ENCODE data around the gene IER2. TPM values are rescaled to one million over a fixed set of nuclear protein-coding genes. Genes with fewer than 3 reads are reported as not detected.

The IER2 gene
- total and polyA plus RNA-seq, 11 donors, result 17.6 to 101 (median 29.1) TPM

GRCh38 chr19:13152974-13153568 is 2.9 kb downstream of the IER2 start:
- intact Hi-C loops (cut with DNase I), result loop anchor here in 7 of 10 donors (5.0 to 10.0 kb wide), 7 partner anchors 36 to 692 kb away; partner anchors contain the start of genes LYL1 (in 6 of the 7), NACC1 (in 2 of the 7), TRMT1 (in 2 of the 7) and DAND5 (in 1 of the 7)
- H3K9me3 ChIP-seq, result no peaks in the 10 kb centered on the region
- WGBS, 4 donors, result 6 to 14% (median 9%) methylated on average over 34 to 59 of the region's 59 CpGs
- no peaks in the 10 kb centered on the region for H3K27me3 ChIP-seq
- peaks cover 0 to 13% (median 0%) of the 10 kb centered on the region in 9 donors for H3K36me3 ChIP-seq
- H3K4me1 ChIP-seq, result peaks cover 4 to 50% (median 24%) of the 10 kb centered on the region in 12 donors
- peak; percentile 95 to 98 (median 97) for DNase-seq
- ATAC-seq, result peak; percentile 52 to 61 (median 57)
- peak overlapping the region; percentile 75 to 98 (median 91) for H3K4me3 ChIP-seq
- TF ChIP-seq POLR2A (IDR thresholded peaks at IDR 0.05) (peak; percentile 89 to 99), CTCF (IDR thresholded peaks at IDR 0.05) (peak in 3 of 12 donors; percentile 13 to 47 (median 22))
- peak overlapping the region; percentile 84 to 100 (median 98) for H3K27ac ChIP-seq

- Histone ChIP-seq H3K4me3 (peak overlapping the region; percentile 75 to 98 (median 91)), H3K4me1 (peaks cover 4 to 47% (median 22%) of the 10 kb centered on the region in 12 donors), H3K27me3 (no peaks in the 10 kb centered on the region), H3K36me3 (peaks cover 0 to 13% (median 0%) of the 10 kb centered on the region in 9 donors), H3K27ac (peak overlapping the region; percentile 84 to 100 (median 98)), H3K9me3 (no peaks in the 10 kb centered on the region)
- DNase-seq, result peak in 1 of 5 donors; percentile 78
- TF ChIP-seq POLR2A (IDR thresholded peaks at IDR 0.05) (no peak), CTCF (IDR thresholded peaks at IDR 0.05) (peak in 4 of 12 donors; percentile 11 to 37 (median 14))
- WGBS, 4 donors, result 26 to 46% (median 38%) methylated on average over 17 to 69 of the region's 69 CpGs
- ATAC-seq, result no peak
- intact Hi-C loops (cut with DNase I), result loop anchor here in 7 of 10 donors (5.0 to 10.0 kb wide), 7 partner anchors 36 to 691 kb away; partner anchors contain the start of genes LYL1 (in 6 of the 7), NACC1 (in 2 of the 7), TRMT1 (in 2 of the 7) and DAND5 (in 1 of the 7)
These were observed 3.5 kb downstream of the IER2 start for GRCh38 chr19:13153569-13154240.

GRCh38 chr19:13154241-13154778 is 4.1 kb downstream of the IER2 start:
- peak overlapping the region; percentile 75 to 98 (median 91) for H3K4me3 ChIP-seq
- peaks cover 4 to 41% (median 17%) of the 10 kb centered on the region in 12 donors for H3K4me1 ChIP-seq
- no peaks in the 10 kb centered on the region for H3K9me3 ChIP-seq
- ATAC-seq (peak in 3 of 4 donors; percentile 8 to 15 (median 10)), DNase-seq (peak; percentile 91 to 96 (median 93))
- TF ChIP-seq POLR2A (IDR thresholded peaks at IDR 0.05), result peak in 1 of 2 donors; percentile 42
- TF ChIP-seq CTCF (IDR thresholded peaks at IDR 0.05), result no peak
- peaks cover 0 to 13% (median 0%) of the 10 kb centered on the region in 9 donors for H3K36me3 ChIP-seq
- 23 to 40% (median 34%) methylated on average over 20 to 21 of the region's 21 CpGs for WGBS, 4 donors
- H3K27me3 ChIP-seq, result no peaks in the 10 kb centered on the region
- intact Hi-C loops (cut with DNase I), result loop anchor here in 7 of 10 donors (5.0 to 10.0 kb wide), 7 partner anchors 37 to 690 kb away; partner anchors contain the start of genes LYL1 (in 6 of the 7), NACC1 (in 2 of the 7), TRMT1 (in 2 of the 7) and DAND5 (in 1 of the 7)
- H3K27ac ChIP-seq, result peak overlapping the region; percentile 84 to 100 (median 98)

All from heart left ventricle (tissue), 16 donors.